Body of pancreas (tissue), 4 donors: Measurements from ENCODE around the gene SMTNL2.

ENCODE experiments used
- POLR2A ChIP-seq, 3 donors: fragments of 450-650 bp; IDR thresholded peaks; one replicate each; pipeline ENCODE4 v1.6.1; 2016; ENCODE audit warnings: antibody characterized with exemption in 3 of 3, mild to moderate bottlenecking in 2 of 3
- TF ChIP-seq, protein P1 (sequence below), 7 experiments: fragments of 450-650 bp in 4 of 7; fragments of 200-600 bp in 3 of 7; sonication (generic) in 3 of 7; IDR thresholded peaks; one replicate each; pipeline ENCODE4 v1.5.1; 2016 to 2019; ENCODE audit warnings: antibody characterized with exemption in 7 of 7

GRCh38 chr17:4625181-4625617 is 40.9 kb downstream of the SMTNL2 start:
- TF ChIP-seq POLR2A (IDR thresholded peaks at IDR 0.05) = no peak
- TF ChIP-seq, protein P1, sequence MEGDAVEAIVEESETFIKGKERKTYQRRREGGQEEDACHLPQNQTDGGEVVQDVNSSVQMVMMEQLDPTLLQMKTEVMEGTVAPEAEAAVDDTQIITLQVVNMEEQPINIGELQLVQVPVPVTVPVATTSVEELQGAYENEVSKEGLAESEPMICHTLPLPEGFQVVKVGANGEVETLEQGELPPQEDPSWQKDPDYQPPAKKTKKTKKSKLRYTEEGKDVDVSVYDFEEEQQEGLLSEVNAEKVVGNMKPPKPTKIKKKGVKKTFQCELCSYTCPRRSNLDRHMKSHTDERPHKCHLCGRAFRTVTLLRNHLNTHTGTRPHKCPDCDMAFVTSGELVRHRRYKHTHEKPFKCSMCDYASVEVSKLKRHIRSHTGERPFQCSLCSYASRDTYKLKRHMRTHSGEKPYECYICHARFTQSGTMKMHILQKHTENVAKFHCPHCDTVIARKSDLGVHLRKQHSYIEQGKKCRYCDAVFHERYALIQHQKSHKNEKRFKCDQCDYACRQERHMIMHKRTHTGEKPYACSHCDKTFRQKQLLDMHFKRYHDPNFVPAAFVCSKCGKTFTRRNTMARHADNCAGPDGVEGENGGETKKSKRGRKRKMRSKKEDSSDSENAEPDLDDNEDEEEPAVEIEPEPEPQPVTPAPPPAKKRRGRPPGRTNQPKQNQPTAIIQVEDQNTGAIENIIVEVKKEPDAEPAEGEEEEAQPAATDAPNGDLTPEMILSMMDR (IDR thresholded peaks at IDR 0.05) = no peak
